GM23248 (cell line): Measurements from ENCODE around the gene KCNIP3. TPM values are rescaled to one million over a fixed set of nuclear protein-coding genes. Genes with fewer than 3 reads are reported as not detected.

Experiments used
- DNase-seq: peaks from one replicate; pipeline ENCODE4 v3.0.0-alpha.2; 2015
- H2AFZ ChIP-seq: fragments of 200-600 bp; sonication (generic); 2 replicates; pipeline ENCODE4 v1.6.1; 2016; ENCODE audit warnings: antibody characterized with exemption
- H3F3A ChIP-seq: fragments of 200-600 bp; sonication (generic); 2 replicates; pipeline ENCODE4 v1.6.1; 2016; ENCODE audit warnings: mild to moderate bottlenecking, antibody characterized with exemption, mixed run types; ENCODE audit not compliant: insufficient read depth
- H3K27ac ChIP-seq: fragments of 200-600 bp; sonication (generic); 2 replicates; pipeline ENCODE4 v1.5.1; 2016; ENCODE audit warnings: mild to moderate bottlenecking
- H3K27me3 ChIP-seq: fragments of 200-600 bp; sonication (generic); replicated peaks from 2 replicates; pipeline ENCODE4 v1.6.1; 2016; ENCODE audit warnings: mild to moderate bottlenecking; ENCODE audit not compliant: insufficient read depth
- H3K36me3 ChIP-seq: fragments of 200-600 bp; sonication (generic); 2 replicates; pipeline ENCODE4 v1.6.1; 2016; ENCODE audit warnings: low read depth, mild to moderate bottlenecking
- H3K4me1 ChIP-seq: fragments of 200-600 bp; sonication (generic); 2 replicates; pipeline ENCODE4 v1.6.1; 2016; ENCODE audit warnings: mild to moderate bottlenecking; ENCODE audit not compliant: insufficient read depth
- H3K4me2 ChIP-seq: fragments of 200-600 bp; sonication (generic); one replicate; pipeline ENCODE4 v1.6.1; 2016; ENCODE audit warnings: mild to moderate bottlenecking; ENCODE audit not compliant: unreplicated experiment
- H3K4me3 ChIP-seq: fragments of 200-600 bp; sonication (generic); 2 replicates; pipeline ENCODE4 v1.5.1; 2016; ENCODE audit warnings: mild to moderate bottlenecking
- H3K79me2 ChIP-seq: fragments of 200-600 bp; sonication (generic); 2 replicates; pipeline ENCODE4 v1.6.1; 2016; ENCODE audit warnings: mild to moderate bottlenecking; ENCODE audit not compliant: insufficient read depth
- H3K9ac ChIP-seq: fragments of 200-600 bp; sonication (generic); 2 replicates; pipeline ENCODE4 v1.6.1; 2016; ENCODE audit warnings: mild to moderate bottlenecking
- H3K9me2 ChIP-seq: fragments of 200-600 bp; sonication (generic); 2 replicates; pipeline ENCODE4 v1.6.1; 2016; ENCODE audit warnings: mixed run types, mild to moderate bottlenecking, moderate library complexity; ENCODE audit not compliant: insufficient read depth
- H3K9me3 ChIP-seq: fragments of 200-600 bp; sonication (generic); one replicate; pipeline ENCODE4 v1.6.1; 2017; ENCODE audit warnings: low read depth
- H4K20me1 ChIP-seq: fragments of 200-600 bp; sonication (generic); 2 replicates; pipeline ENCODE4 v1.6.0; 2016; ENCODE audit not compliant: insufficient read depth
- EZH2 ChIP-seq: fragments of 200-600 bp; sonication (generic); IDR thresholded peaks from 2 replicates; pipeline ENCODE4 v1.6.1; 2018; ENCODE audit warnings: antibody characterized with exemption, mild to moderate bottlenecking; ENCODE audit not compliant: insufficient read depth, poor library complexity, severe bottlenecking
- EZH2phosphoT487 ChIP-seq: fragments of 200-600 bp; sonication (generic); IDR thresholded peaks from 2 replicates; pipeline ENCODE4 v1.6.1; 2018; ENCODE audit warnings: antibody characterized with exemption, moderate library complexity, mild to moderate bottlenecking, low read depth; ENCODE audit not compliant: insufficient read depth
- WGBS, 2 experiments: methylation state at CpG; one replicate each; pipeline ENCODE4 v1.1.6; 2015 to 2017; ENCODE audit warnings: low lambda C conversion rate in 2 of 2, low coverage in 1 of 2; ENCODE audit errors: missing lambda C conversion rate in 2 of 2; 5-methylcytosine and 5-hydroxymethylcytosine counted together
- in situ Hi-C: fragments of 300-500 bp; cut with MboI; formaldehyde crosslinking; loops from 2 replicates; pipeline ENCODE4 v1.15.0; 2020
- polyA plus RNA-seq: library from polyadenylated mRNA; unstranded; fragments of >200 nt; fragmentation: Nextera tagmentation; extraction: Ambion mirVana; gene quantifications from 2 replicates; pipeline ENCODE4 v1.2.1, GENCODE V29; 2016
- total RNA-seq: library from RNA; depleted of rRNA; stranded (reverse); fragments of >200 nt; shearing (Covaris generic); gene quantifications from 2 replicates; pipeline ENCODE4 v1.2.3, GENCODE V29; 2014

Gene KCNIP3
- total and polyA plus RNA-seq, 2 experiments from 2014 or later = 3.7 to 10.7 TPM

DNA sequence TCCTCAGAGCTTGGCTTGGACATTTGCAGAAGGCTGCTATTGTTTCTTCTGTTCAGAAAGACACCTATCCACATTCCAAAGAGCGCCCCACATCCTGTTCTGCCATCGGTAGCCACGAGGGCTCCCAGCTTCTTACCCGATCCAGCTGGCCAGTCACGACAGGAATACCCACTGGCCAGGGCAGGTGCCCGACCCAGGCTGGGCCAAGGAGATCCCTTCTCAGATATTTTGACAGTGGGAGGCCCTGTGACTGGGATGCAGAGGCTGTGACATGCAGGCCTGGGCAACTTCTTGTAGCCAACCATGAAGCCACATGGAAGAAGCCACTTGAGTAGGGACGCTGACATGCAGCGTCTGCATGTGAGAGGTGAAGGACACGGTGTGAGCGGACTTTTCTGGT is 34.5 kb downstream of the KCNIP3 start:
- H3K4me2 ChIP-seq = no peak overlapping the region
- TF ChIP-seq EZH2 = no peak
- TF ChIP-seq EZH2phosphoT487 = no peak
- H3K36me3 ChIP-seq = no peaks in the 10 kb centered on the region
- DNase-seq = no peak
- no peak overlapping the region for H3K27ac ChIP-seq
- no peak overlapping the region for H3K4me3 ChIP-seq
- H3K27me3 ChIP-seq = no peaks in the 10 kb centered on the region
- peaks cover 20% of the 10 kb centered on the region for H3F3A ChIP-seq
- WGBS, 2 experiments = 87% methylated on average over 10 of the region's 10 CpGs
- H3K9ac ChIP-seq = no peak overlapping the region
- H3K9me3 ChIP-seq = no peaks in the 10 kb centered on the region
- H2AFZ ChIP-seq = no peak overlapping the region
- peaks cover 14% of the 10 kb centered on the region for H3K4me1 ChIP-seq
- in situ Hi-C loops = no loop called here
- H3K79me2 ChIP-seq = no peaks in the 10 kb centered on the region
- no peaks in the 10 kb centered on the region for H3K9me2 ChIP-seq
- no peaks in the 10 kb centered on the region for H4K20me1 ChIP-seq

DNA sequence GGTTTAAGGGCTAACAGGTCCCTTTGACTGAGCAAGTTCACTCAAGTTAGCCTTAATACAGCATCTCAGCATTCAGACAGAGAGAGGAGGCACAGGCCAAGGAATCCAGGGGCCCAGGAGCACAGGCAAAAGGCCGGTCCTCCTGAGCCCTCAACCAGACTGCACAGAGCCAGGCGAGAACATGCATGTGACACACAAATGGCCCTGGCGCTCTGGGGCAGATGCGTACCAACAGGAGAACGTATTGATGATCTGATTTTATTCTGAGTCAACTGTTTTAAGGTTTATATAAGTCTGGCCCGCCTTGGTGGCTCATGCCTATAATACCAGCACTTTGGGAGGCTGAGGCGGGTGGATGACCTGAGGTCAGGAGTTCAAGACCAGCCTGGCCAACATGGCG is 34.9 kb downstream of the KCNIP3 start:
- no peak overlapping the region for H3K4me3 ChIP-seq
- WGBS, 2 experiments = 88 to 91% methylated on average over 8 of the region's 8 CpGs

DNA sequence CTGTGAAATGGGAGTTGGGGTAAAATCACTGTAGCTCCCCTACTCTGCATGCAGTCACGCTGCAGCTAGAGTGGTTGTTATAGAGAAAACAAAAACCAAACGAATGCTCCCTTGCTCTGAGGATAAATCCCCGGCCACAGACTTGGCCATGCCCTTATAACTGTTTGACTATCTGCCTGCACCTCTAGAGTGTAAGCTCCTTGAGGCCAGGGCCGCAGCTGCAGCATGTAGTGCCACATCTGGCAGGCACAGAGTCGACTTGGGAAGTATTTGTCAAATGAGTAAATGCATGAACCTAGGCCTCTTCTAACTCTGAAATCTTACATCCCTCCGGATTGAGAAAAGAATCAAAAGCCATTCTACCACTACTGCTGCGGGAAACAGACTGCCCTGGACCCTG is 35.9 kb downstream of the KCNIP3 start:
- Histone ChIP-seq H3K4me1 (peaks cover 14% of the 10 kb centered on the region), H3K4me2 (no peak overlapping the region), H4K20me1 (no peaks in the 10 kb centered on the region), H2AFZ (no peak overlapping the region), H3K9me2 (no peaks in the 10 kb centered on the region), H3K27ac (peak overlapping the region; percentile 48), H3K9me3 (no peaks in the 10 kb centered on the region), H3K4me3 (no peak overlapping the region), H3K9ac (peak overlapping the region; percentile 5; the same call in 1 of the 2 replicates), H3K79me2 (no peaks in the 10 kb centered on the region), H3K27me3 (no peaks in the 10 kb centered on the region), H3K36me3 (no peaks in the 10 kb centered on the region), H3F3A (peaks cover 20% of the 10 kb centered on the region)
- DNase-seq = no peak
- WGBS, 2 experiments = 74 to 78% methylated on average over 7 of the region's 7 CpGs
- TF ChIP-seq EZH2phosphoT487 (no peak), EZH2 (no peak)
- in situ Hi-C loops = no loop called here

More for the DNA sequence above, 34.9 kb downstream of the KCNIP3 start:
- Histone ChIP-seq H3K9ac (no peak overlapping the region), H3K27ac (no peak overlapping the region), H3K9me3 (no peaks in the 10 kb centered on the region), H3K9me2 (no peaks in the 10 kb centered on the region), H3K4me1 (peaks cover 14% of the 10 kb centered on the region), H3F3A (peaks cover 20% of the 10 kb centered on the region), H3K4me2 (no peak overlapping the region), H4K20me1 (no peaks in the 10 kb centered on the region), H3K27me3 (no peaks in the 10 kb centered on the region), H3K36me3 (no peaks in the 10 kb centered on the region), H3K79me2 (no peaks in the 10 kb centered on the region), H2AFZ (no peak overlapping the region)
- TF ChIP-seq EZH2phosphoT487 (no peak), EZH2 (no peak)
- in situ Hi-C loops = no loop called here
- no peak for DNase-seq

DNA sequence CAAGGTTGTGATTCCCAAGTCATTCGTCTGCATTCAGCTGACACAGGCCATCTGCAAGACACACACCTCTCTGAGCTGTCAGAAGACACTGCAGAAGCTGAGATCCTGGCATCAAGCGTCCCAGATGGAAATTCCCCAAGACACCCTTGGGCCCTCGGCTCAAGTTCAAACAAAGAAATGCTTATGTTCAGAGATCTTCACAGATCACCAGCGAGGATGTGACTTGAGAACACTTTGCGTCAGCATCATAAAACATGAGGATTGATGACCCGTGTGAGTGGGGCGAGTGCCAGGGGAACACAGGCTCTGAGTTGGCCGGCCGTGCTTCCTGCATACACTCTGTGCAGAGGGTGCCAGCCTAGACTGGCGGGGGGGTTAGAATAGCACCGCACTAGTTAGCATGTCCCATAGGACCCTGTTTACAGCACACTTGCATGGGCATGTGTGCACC is 36.8 kb downstream of the KCNIP3 start:
- Histone ChIP-seq H3F3A (peaks cover 20% of the 10 kb centered on the region), H3K4me1 (peaks cover 14% of the 10 kb centered on the region), H3K27ac (peak overlapping the region; percentile 76), H3K9me2 (no peaks in the 10 kb centered on the region), H3K4me3 (no peak overlapping the region), H3K4me2 (no peak overlapping the region), H3K27me3 (no peaks in the 10 kb centered on the region), H2AFZ (no peak overlapping the region), H3K9ac (peak overlapping the region; percentile 29; the same call in 1 of the 2 replicates), H3K79me2 (no peaks in the 10 kb centered on the region), H4K20me1 (no peaks in the 10 kb centered on the region), H3K9me3 (no peaks in the 10 kb centered on the region), H3K36me3 (no peaks in the 10 kb centered on the region)
- peak; percentile 98 for DNase-seq
- in situ Hi-C loops = no loop called here
- 1 to 5% methylated on average over 11 of the region's 11 CpGs for WGBS, 2 experiments
- TF ChIP-seq EZH2 = no peak
- TF ChIP-seq EZH2phosphoT487 = no peak
